RWPE1 (cell line): Measurements from ENCODE around the gene MYO16.

Experiments used
- CTCF ChIA-PET: fragments of 350-600 bp; sonication (Branson Sonifier 250); formaldehyde crosslinking; extraction: SDS; loops from one replicate; lab custom pipeline; 2021; lab: Yijun Ruan, JAX
- POLR2A ChIA-PET: fragments of 400-600 bp; formaldehyde crosslinking; extraction: SDS; loops from one replicate; lab custom pipeline; 2020; ENCODE audit warnings: antibody characterized with exemption; ENCODE audit not compliant: low non-redundant PET; lab: Yijun Ruan, JAX
- DNase-seq: peaks from one replicate; pipeline ENCODE4 v3.0.0; 2012; ENCODE audit warnings: low spot score
- H3K27ac ChIP-seq: fragments of 450-650 bp; 2 replicates; pipeline ENCODE4 v1.5.1; 2017
- CTCF ChIP-seq: fragments of 450-650 bp; conservative IDR thresholded peaks from 2 replicates; pipeline ENCODE4 v1.5.1; 2017; ENCODE audit warnings: low read depth, mild to moderate bottlenecking

MYO16 gene

GRCh38 chr13:109182777-109183465, 553.5 kb downstream of the MYO16 start:
- H3K27ac ChIP-seq: no peak overlapping the region
- DNase-seq: no peak
- TF ChIP-seq CTCF: no peak
- POLR2A ChIA-PET: no interaction called here
- CTCF ChIA-PET: no interaction called here

GRCh38 chr13:109191413-109191812, 562.0 kb downstream of the MYO16 start:
- DNase-seq: no peak
- no peak for TF ChIP-seq CTCF
- CTCF ChIA-PET: no interaction called here
- POLR2A ChIA-PET: no interaction called here
- H3K27ac ChIP-seq: no peak overlapping the region

GRCh38 chr13:109192306-109192705, 562.9 kb downstream of the MYO16 start:
- TF ChIP-seq CTCF: no peak
- no peak overlapping the region for H3K27ac ChIP-seq
- CTCF ChIA-PET: no interaction called here
- POLR2A ChIA-PET: no interaction called here
- no peak for DNase-seq

- CTCF ChIA-PET: interaction anchor here (0.6 to 0.8 kb wide), 3 partner anchors 8 to 403 kb away, joined by 3 read pairs; no protein-coding TSS in a partner anchor
- no peak for TF ChIP-seq CTCF
- DNase-seq: no peak
- POLR2A ChIA-PET: no interaction called here
- no peak overlapping the region for H3K27ac ChIP-seq
Measured at GRCh38 chr13:109196948-109197347, 567.5 kb downstream of the MYO16 start.

- ChIA-PET CTCF (no interaction called here), POLR2A (no interaction called here)
- TF ChIP-seq CTCF: no peak
- no peak overlapping the region for H3K27ac ChIP-seq
- DNase-seq: peak; percentile 51
Measured at GRCh38 chr13:109198585-109198984, 569.2 kb downstream of the MYO16 start.

- H3K27ac ChIP-seq: no peak overlapping the region
- DNase-seq: no peak
- POLR2A ChIA-PET: no interaction called here
- no peak for TF ChIP-seq CTCF
- CTCF ChIA-PET: interaction anchor here (0.7 kb wide), 1 partner anchor 9 kb away, joined by 3 read pairs; no protein-coding TSS in a partner anchor
Measured at GRCh38 chr13:109199280-109199679, 569.9 kb downstream of the MYO16 start.
